ENCODE measurements around the gene LMCD1.

LMCD1 gene

GRCh38 chr3:8608041-8608790 is 106.6 kb downstream of the LMCD1 start:
- TF ChIP-seq EGR1 (IDR thresholded peaks at IDR 0.05) (no peak), FOXM1 (IDR thresholded peaks at IDR 0.05; ENCODE audit: borderline replicate concordance, low read depth) (no peak), TEAD4 (IDR thresholded peaks at IDR 0.05) (no peak), RAD21 (IDR thresholded peaks at IDR 0.05; ENCODE audit: low read depth) (no peak), YY1 (IDR thresholded peaks at IDR 0.05; ENCODE audit: low read depth) (no peak), EP300 (IDR thresholded peaks at IDR 0.05; ENCODE audit: borderline replicate concordance) (no peak), CEBPB (IDR thresholded peaks at IDR 0.05) (no peak)
- TF ChIP-seq, protein P1, sequence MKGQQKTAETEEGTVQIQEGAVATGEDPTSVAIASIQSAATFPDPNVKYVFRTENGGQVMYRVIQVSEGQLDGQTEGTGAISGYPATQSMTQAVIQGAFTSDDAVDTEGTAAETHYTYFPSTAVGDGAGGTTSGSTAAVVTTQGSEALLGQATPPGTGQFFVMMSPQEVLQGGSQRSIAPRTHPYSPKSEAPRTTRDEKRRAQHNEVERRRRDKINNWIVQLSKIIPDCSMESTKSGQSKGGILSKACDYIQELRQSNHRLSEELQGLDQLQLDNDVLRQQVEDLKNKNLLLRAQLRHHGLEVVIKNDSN (IDR thresholded peaks at IDR 0.05): no peak

GRCh38 chr3:8608791-8609467 is 107.3 kb downstream of the LMCD1 start:
- TF ChIP-seq, protein P1 (IDR thresholded peaks at IDR 0.05): no peak
- TF ChIP-seq TCF12 (IDR thresholded peaks at IDR 0.05; ENCODE audit: low read depth) (no peak), TAF1 (IDR thresholded peaks at IDR 0.05; ENCODE audit: low read depth) (no peak), TEAD4 (IDR thresholded peaks at IDR 0.05) (no peak), NFIC (IDR thresholded peaks at IDR 0.05) (no peak), YY1 (IDR thresholded peaks at IDR 0.05; ENCODE audit: low read depth) (no peak), CEBPB (IDR thresholded peaks at IDR 0.05) (no peak)

- TF ChIP-seq MAX (IDR thresholded peaks at IDR 0.05) (no peak), TAF1 (IDR thresholded peaks at IDR 0.05; ENCODE audit: low read depth) (no peak), YY1 (IDR thresholded peaks at IDR 0.05; ENCODE audit: low read depth) (no peak), TEAD4 (IDR thresholded peaks at IDR 0.05) (no peak), EP300 (IDR thresholded peaks at IDR 0.05; ENCODE audit: borderline replicate concordance) (no peak), REST (IDR thresholded peaks at IDR 0.05; ENCODE audit: low read depth) (no peak), RAD21 (IDR thresholded peaks at IDR 0.05; ENCODE audit: low read depth) (no peak), ZBTB7A (IDR thresholded peaks at IDR 0.05; ENCODE audit: low read depth) (no peak), CEBPB (IDR thresholded peaks at IDR 0.05) (no peak), NFIC (IDR thresholded peaks at IDR 0.05) (no peak), TCF12 (IDR thresholded peaks at IDR 0.05; ENCODE audit: low read depth) (no peak), EGR1 (IDR thresholded peaks at IDR 0.05) (no peak), CREB1 (IDR thresholded peaks at IDR 0.05; ENCODE audit: low read depth) (no peak), FOXM1 (IDR thresholded peaks at IDR 0.05; ENCODE audit: borderline replicate concordance, low read depth) (no peak)
- TF ChIP-seq, protein P1 (IDR thresholded peaks at IDR 0.05): no peak
These were observed 109.3 kb downstream of the LMCD1 start for GRCh38 chr3:8610951-8611350.

- TF ChIP-seq ZBTB7A (IDR thresholded peaks at IDR 0.05; ENCODE audit: low read depth) (no peak), CEBPB (IDR thresholded peaks at IDR 0.05) (no peak), FOXM1 (IDR thresholded peaks at IDR 0.05; ENCODE audit: borderline replicate concordance, low read depth) (no peak), EP300 (IDR thresholded peaks at IDR 0.05; ENCODE audit: borderline replicate concordance) (no peak), MAX (IDR thresholded peaks at IDR 0.05) (no peak), EGR1 (IDR thresholded peaks at IDR 0.05) (no peak), NFIC (IDR thresholded peaks at IDR 0.05) (no peak), TAF1 (IDR thresholded peaks at IDR 0.05; ENCODE audit: low read depth) (no peak), RAD21 (IDR thresholded peaks at IDR 0.05; ENCODE audit: low read depth) (no peak), TCF12 (IDR thresholded peaks at IDR 0.05; ENCODE audit: low read depth) (no peak), YY1 (IDR thresholded peaks at IDR 0.05; ENCODE audit: low read depth) (no peak), TEAD4 (IDR thresholded peaks at IDR 0.05) (no peak), REST (IDR thresholded peaks at IDR 0.05; ENCODE audit: low read depth) (no peak), CREB1 (IDR thresholded peaks at IDR 0.05; ENCODE audit: low read depth) (no peak)
- TF ChIP-seq, protein P1 (IDR thresholded peaks at IDR 0.05): no peak
These were observed 116.3 kb downstream of the LMCD1 start for GRCh38 chr3:8617921-8618320.

All from Ishikawa (cell line).